A673 (cell line): ENCODE results near the gene SDC1. TPM values are rescaled to one million over a fixed set of nuclear protein-coding genes. Genes with fewer than 3 reads are reported as not detected.

Experiments
- BruUV-seq: library from RNA; stranded (reverse); fragments of 400-500 nt; replicated peaks from 2 replicates; lab custom pipeline; 2021; lab: Mats Ljungman, UMichigan
- CTCF ChIA-PET: fragments of 300-600 bp; sonication (Branson Sonifier 250); formaldehyde crosslinking; loops from one replicate; lab custom pipeline; 2022; ENCODE audit warnings: antibody characterized with exemption; lab: Charles Lee
- POLR2A ChIA-PET: fragments of 300-600 bp; sonication (Branson Sonifier 250); formaldehyde crosslinking; loops from one replicate; lab custom pipeline; 2022; ENCODE audit warnings: antibody characterized with exemption; ENCODE audit not compliant: low non-redundant PET; lab: Charles Lee
- DNase-seq: peaks from one replicate; pipeline ENCODE4 v3.0.0-alpha.2; 2015; ENCODE audit warnings: low spot score
- H3K27ac ChIP-seq: fragments of 200-600 bp; sonication (generic); 2 replicates; pipeline ENCODE4 v1.5.1; 2016; ENCODE audit warnings: mixed run types, low read depth, mild to moderate bottlenecking, mixed read lengths, antibody characterized with exemption, low read length; ENCODE audit not compliant: poor library complexity, severe bottlenecking
- H3K27me3 ChIP-seq: fragments of 200-600 bp; sonication (generic); replicated peaks from 2 replicates; pipeline ENCODE4 v1.6.1; 2017; ENCODE audit warnings: mixed run types, low read depth, mild to moderate bottlenecking, mixed read lengths, antibody characterized with exemption, low read length; ENCODE audit not compliant: insufficient read depth, poor library complexity
- H3K36me3 ChIP-seq: fragments of 200-600 bp; sonication (generic); 2 replicates; pipeline ENCODE4 v1.6.1; 2016; ENCODE audit warnings: mixed run types, mild to moderate bottlenecking, mixed read lengths, antibody characterized with exemption, low read length; ENCODE audit not compliant: insufficient read depth, poor library complexity, severe bottlenecking
- H3K4me1 ChIP-seq: fragments of 200-600 bp; sonication (generic); 2 replicates; pipeline ENCODE4 v1.6.1; 2017; ENCODE audit warnings: mixed run types, mild to moderate bottlenecking, mixed read lengths, antibody characterized with exemption, low read length; ENCODE audit not compliant: insufficient read depth, poor library complexity, severe bottlenecking
- H3K4me3 ChIP-seq: fragments of 200-600 bp; sonication (generic); 2 replicates; pipeline ENCODE4 v1.5.1; 2016; ENCODE audit warnings: low read depth, mixed run types, mild to moderate bottlenecking, mixed read lengths, low read length; ENCODE audit not compliant: poor library complexity, severe bottlenecking
- H3K9me3 ChIP-seq: fragments of 200-600 bp; sonication (generic); 2 replicates; pipeline ENCODE4 v1.6.1; 2016; ENCODE audit warnings: mixed run types, low read depth, mild to moderate bottlenecking, mixed read lengths, antibody characterized with exemption, low read length; ENCODE audit not compliant: poor library complexity, severe bottlenecking
- EZH2 ChIP-seq: fragments of 200-600 bp; sonication (generic); IDR thresholded peaks from 2 replicates; pipeline ENCODE4 v1.6.1; 2017; ENCODE audit warnings: borderline replicate concordance, low read depth, mild to moderate bottlenecking, mixed read lengths, antibody characterized with exemption, low read length; ENCODE audit not compliant: poor library complexity, severe bottlenecking
- intact Hi-C: fragments of 100-400 bp; cut with micrococcal nuclease; formaldehyde crosslinking; loops from one replicate; pipeline ENCODE4 v1.10.0; 2022; ENCODE audit not compliant: unreplicated experiment
- total RNA-seq: library from RNA; stranded (reverse); gene quantifications from 2 replicates; pipeline ENCODE4 v1.2.3, GENCODE V29; 2021
- TF ChIP-seq, protein P1 (sequence below): fragments of 300-800, 200-600 bp; sonication (generic); conservative IDR thresholded peaks from 2 replicates; pipeline ENCODE4 v1.5.1; 2017; ENCODE audit warnings: low read depth, mild to moderate bottlenecking, antibody characterized with exemption, low read length, moderate library complexity, mixed read lengths

The SDC1 gene
- total RNA-seq, 1 experiment from 2014 or later = 1.4 TPM

GRCh38 chr2:20254731-20255130 is 29.8 kb upstream of the SDC1 start:
- Histone ChIP-seq H3K27me3 (no peaks in the 10 kb centered on the region), H3K4me3 (no peak overlapping the region), H3K36me3 (peaks cover 87% of the 10 kb centered on the region), H3K9me3 (no peaks in the 10 kb centered on the region), H3K4me1 (no peaks in the 10 kb centered on the region), H3K27ac (no peak overlapping the region)
- ChIA-PET POLR2A (no interaction called here), CTCF (no interaction called here)
- TF ChIP-seq, protein P1, sequence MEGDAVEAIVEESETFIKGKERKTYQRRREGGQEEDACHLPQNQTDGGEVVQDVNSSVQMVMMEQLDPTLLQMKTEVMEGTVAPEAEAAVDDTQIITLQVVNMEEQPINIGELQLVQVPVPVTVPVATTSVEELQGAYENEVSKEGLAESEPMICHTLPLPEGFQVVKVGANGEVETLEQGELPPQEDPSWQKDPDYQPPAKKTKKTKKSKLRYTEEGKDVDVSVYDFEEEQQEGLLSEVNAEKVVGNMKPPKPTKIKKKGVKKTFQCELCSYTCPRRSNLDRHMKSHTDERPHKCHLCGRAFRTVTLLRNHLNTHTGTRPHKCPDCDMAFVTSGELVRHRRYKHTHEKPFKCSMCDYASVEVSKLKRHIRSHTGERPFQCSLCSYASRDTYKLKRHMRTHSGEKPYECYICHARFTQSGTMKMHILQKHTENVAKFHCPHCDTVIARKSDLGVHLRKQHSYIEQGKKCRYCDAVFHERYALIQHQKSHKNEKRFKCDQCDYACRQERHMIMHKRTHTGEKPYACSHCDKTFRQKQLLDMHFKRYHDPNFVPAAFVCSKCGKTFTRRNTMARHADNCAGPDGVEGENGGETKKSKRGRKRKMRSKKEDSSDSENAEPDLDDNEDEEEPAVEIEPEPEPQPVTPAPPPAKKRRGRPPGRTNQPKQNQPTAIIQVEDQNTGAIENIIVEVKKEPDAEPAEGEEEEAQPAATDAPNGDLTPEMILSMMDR = no peak
- TF ChIP-seq EZH2 = no peak
- DNase-seq = no peak
- BruUV-seq = no TSS peak
- intact Hi-C loops = no loop called here

GRCh38 chr2:20250436-20250835 is 25.5 kb upstream of the SDC1 start:
- Histone ChIP-seq H3K4me1 (no peaks in the 10 kb centered on the region), H3K36me3 (peaks cover 76% of the 10 kb centered on the region), H3K9me3 (no peaks in the 10 kb centered on the region), H3K27me3 (no peaks in the 10 kb centered on the region), H3K4me3 (no peak overlapping the region), H3K27ac (no peak overlapping the region)
- intact Hi-C loops = no loop called here
- no TSS peak for BruUV-seq
- DNase-seq = no peak
- POLR2A ChIA-PET = interaction anchor here (0.6 kb wide), 1 partner anchor 34 kb away, joined by 3 read pairs; no protein-coding TSS in a partner anchor
- TF ChIP-seq EZH2 = no peak
- TF ChIP-seq, protein P1 = no peak
- CTCF ChIA-PET = no interaction called here

DNA sequence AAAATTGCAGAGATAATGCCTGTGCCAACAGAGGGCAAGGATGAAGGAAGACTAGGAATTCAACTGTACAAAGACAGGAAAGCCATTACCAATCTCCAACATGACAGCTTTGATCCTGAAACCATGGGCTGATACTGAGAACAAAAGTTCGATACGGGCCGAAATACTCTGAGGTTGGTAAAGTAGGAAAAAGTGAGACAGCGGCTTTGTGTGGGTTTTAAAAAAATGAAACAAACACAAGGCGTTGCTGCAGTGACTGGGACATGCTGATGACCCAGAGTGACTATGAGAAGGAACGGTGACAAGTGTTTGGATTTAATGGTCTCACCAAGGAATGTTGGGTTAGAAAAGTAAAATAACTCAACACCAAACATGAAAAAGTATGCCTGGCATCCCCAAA is 24.2 kb upstream of the SDC1 start:
- Histone ChIP-seq H3K9me3 (no peaks in the 10 kb centered on the region), H3K36me3 (peaks cover 64% of the 10 kb centered on the region), H3K4me3 (no peak overlapping the region), H3K27me3 (no peaks in the 10 kb centered on the region), H3K27ac (no peak overlapping the region), H3K4me1 (no peaks in the 10 kb centered on the region)
- CTCF ChIA-PET = no interaction called here
- intact Hi-C loops = no loop called here
- BruUV-seq = no TSS peak
- DNase-seq = no peak
- no peak for TF ChIP-seq EZH2
- TF ChIP-seq, protein P1 = no peak
- POLR2A ChIA-PET = no interaction called here
